Glutamatergic neuron (in vitro differentiated cells): ENCODE measurements around the gene SREBF2. TPM values are rescaled to one million over a fixed set of nuclear protein-coding genes. Genes with fewer than 3 reads are reported as not detected.

Experiments
- DNase-seq: peaks from one replicate; pipeline ENCODE4 v3.0.0; 2022
- H3K27ac Mint-ChIP-seq: one replicate; pipeline ENCODE4 v1.8.0; 2020; ENCODE audit warnings: mild to moderate bottlenecking, mixed read lengths, inconsistent platforms; ENCODE audit not compliant: unreplicated experiment
- H3K27me3 Mint-ChIP-seq: one replicate; pipeline ENCODE4 v1.8.0; 2020; ENCODE audit warnings: mild to moderate bottlenecking, moderate library complexity, mixed read lengths, inconsistent platforms; ENCODE audit not compliant: unreplicated experiment
- H3K36me3 Mint-ChIP-seq: one replicate; pipeline ENCODE4 v1.8.0; 2020; ENCODE audit warnings: mild to moderate bottlenecking, mixed read lengths, inconsistent platforms; ENCODE audit not compliant: unreplicated experiment
- H3K4me1 Mint-ChIP-seq: one replicate; pipeline ENCODE4 v1.8.0; 2020; ENCODE audit warnings: mild to moderate bottlenecking, low read depth, mixed read lengths, inconsistent platforms; ENCODE audit not compliant: unreplicated experiment
- H3K4me3 Mint-ChIP-seq: one replicate; pipeline ENCODE4 v1.8.0; 2020; ENCODE audit warnings: mild to moderate bottlenecking, mixed read lengths, inconsistent platforms; ENCODE audit not compliant: unreplicated experiment
- H3K9me3 Mint-ChIP-seq: one replicate; pipeline ENCODE4 v1.8.0; 2020; ENCODE audit warnings: mild to moderate bottlenecking, moderate library complexity, mixed read lengths, inconsistent platforms; ENCODE audit not compliant: unreplicated experiment
- CTCF ChIP-seq: fragments of 200-600 bp; sonication (generic); IDR thresholded peaks from one replicate; pipeline ENCODE4 v1.5.0; 2021; ENCODE audit not compliant: partially characterized antibody, unreplicated experiment
- total RNA-seq: library from RNA; stranded (reverse); fragmentation: NEBNext Ultra II Directional; extraction: Animal tissue kit (Norgen Biotek cat#: 25700); gene quantifications from one replicate; pipeline ENCODE4 v1.2.1, GENCODE V29; 2021; ENCODE audit not compliant: unreplicated experiment

The SREBF2 gene
- total RNA-seq, 1 donor from 2014 or later, result 291 TPM

GRCh38 chr22:41875531-41876270 is 42.8 kb downstream of the SREBF2 start:
- TF ChIP-seq CTCF, result no peak
- no peaks in the 10 kb centered on the region for H3K36me3 Mint-ChIP-seq
- H3K27ac Mint-ChIP-seq, result no peak overlapping the region
- H3K9me3 Mint-ChIP-seq, result peaks cover 6% of the 10 kb centered on the region
- no peaks in the 10 kb centered on the region for H3K27me3 Mint-ChIP-seq
- no peak for DNase-seq
- no peaks in the 10 kb centered on the region for H3K4me1 Mint-ChIP-seq
- H3K4me3 Mint-ChIP-seq, result no peak overlapping the region

GRCh38 chr22:41876275-41876674 is 43.4 kb downstream of the SREBF2 start:
- no peak for DNase-seq
- no peak for TF ChIP-seq CTCF
- Mint-ChIP-seq H3K9me3 (peaks cover 5% of the 10 kb centered on the region), H3K36me3 (no peaks in the 10 kb centered on the region), H3K27ac (no peak overlapping the region), H3K27me3 (no peaks in the 10 kb centered on the region), H3K4me3 (no peak overlapping the region), H3K4me1 (no peaks in the 10 kb centered on the region)

GRCh38 chr22:41876675-41877074 is 43.8 kb downstream of the SREBF2 start:
- peaks cover 7% of the 10 kb centered on the region for H3K9me3 Mint-ChIP-seq
- H3K27ac Mint-ChIP-seq, result no peak overlapping the region
- DNase-seq, result no peak
- no peaks in the 10 kb centered on the region for H3K4me1 Mint-ChIP-seq
- no peaks in the 10 kb centered on the region for H3K27me3 Mint-ChIP-seq
- TF ChIP-seq CTCF, result no peak
- no peak overlapping the region for H3K4me3 Mint-ChIP-seq
- no peaks in the 10 kb centered on the region for H3K36me3 Mint-ChIP-seq

GRCh38 chr22:41880653-41881052 is 47.7 kb downstream of the SREBF2 start:
- peaks cover 16% of the 10 kb centered on the region for H3K9me3 Mint-ChIP-seq
- DNase-seq, result no peak
- TF ChIP-seq CTCF, result no peak
- H3K4me1 Mint-ChIP-seq, result no peaks in the 10 kb centered on the region
- H3K27me3 Mint-ChIP-seq, result peaks cover 3% of the 10 kb centered on the region
- H3K27ac Mint-ChIP-seq, result no peak overlapping the region
- no peaks in the 10 kb centered on the region for H3K36me3 Mint-ChIP-seq
- no peak overlapping the region for H3K4me3 Mint-ChIP-seq

- peaks cover 12% of the 10 kb centered on the region for H3K9me3 Mint-ChIP-seq
Observed at GRCh38 chr22:41883400-41883799, 50.5 kb downstream of the SREBF2 start.

More at GRCh38 chr22:41883400-41883799, 50.5 kb downstream of the SREBF2 start:
- H3K4me1 Mint-ChIP-seq, result no peaks in the 10 kb centered on the region
- peaks cover 3% of the 10 kb centered on the region for H3K27me3 Mint-ChIP-seq
- no peak for DNase-seq
- H3K27ac Mint-ChIP-seq, result no peak overlapping the region
- H3K36me3 Mint-ChIP-seq, result no peaks in the 10 kb centered on the region
- no peak for TF ChIP-seq CTCF
- no peak overlapping the region for H3K4me3 Mint-ChIP-seq
